CD14-positive monocyte (primary cell): Measurements from ENCODE around the gene RXFP1. TPM values are rescaled to one million over a fixed set of nuclear protein-coding genes. Genes with fewer than 3 reads are reported as not detected.

Experiments used
- DNase-seq, 3 donors: peaks; one replicate each; pipeline ENCODE4 v3.0.0-alpha.2; 2011 to 2022
- H2AFZ ChIP-seq: 2 replicates; pipeline ENCODE4 v1.6.0; 2012; ENCODE audit warnings: mild to moderate bottlenecking, low read depth, low read length, inconsistent platforms; ENCODE audit not compliant: insufficient read depth, poor library complexity, severe bottlenecking
- H3K27ac ChIP-seq, 2 donors: 1 replicate in 1 of 2; 2 replicates in 1 of 2; pipeline ENCODE4 v1.5.1; 2012 to 2013; ENCODE audit warnings: low read length in 2 of 2, control low read depth in 1 of 2, inconsistent platforms in 1 of 2, low read depth in 1 of 2, mild to moderate bottlenecking in 1 of 2
- H3K27me3 ChIP-seq, 2 donors: one replicate each; pipeline versions ENCODE4 v1.6.0 to v1.6.1; 2011 to 2013; ENCODE audit warnings: low read length in 2 of 2; ENCODE audit not compliant: control insufficient read depth in 2 of 2, insufficient read depth in 2 of 2
- H3K36me3 ChIP-seq, 2 donors: replicated peaks in 1 of 2; 1 replicate in 1 of 2; 2 replicates in 1 of 2; pipeline versions ENCODE4 v1.5.1 to v1.6.1; 2012 to 2013; ENCODE audit warnings: low read length in 2 of 2, control low read depth in 1 of 2, inconsistent platforms in 1 of 2, mild to moderate bottlenecking in 1 of 2; ENCODE audit not compliant: insufficient read depth in 2 of 2, control insufficient read depth in 1 of 2
- H3K4me1 ChIP-seq, 2 donors: 1 replicate in 1 of 2; 2 replicates in 1 of 2; pipeline versions ENCODE4 v1.5.1 to v1.6.1; 2012 to 2013; ENCODE audit warnings: low read length in 2 of 2, control low read depth in 1 of 2, inconsistent platforms in 1 of 2, mild to moderate bottlenecking in 1 of 2, moderate library complexity in 1 of 2; ENCODE audit not compliant: insufficient read depth in 2 of 2, control insufficient read depth in 1 of 2
- H3K4me2 ChIP-seq: replicated peaks from 2 replicates; pipeline ENCODE3; 2012; ENCODE audit warnings: low read length, moderate library complexity, mild to moderate bottlenecking; ENCODE audit not compliant: poor library complexity, severe bottlenecking; ENCODE audit errors: extremely low read depth
- H3K4me3 ChIP-seq, 3 experiments: fragments of 200-600 bp in 1 of 3; sonication (generic) in 1 of 3; replicated peaks in 1 of 3; 1 replicate in 2 of 3; 2 replicates in 1 of 3; pipeline ENCODE4 v1.5.1; 2011 to 2013; ENCODE audit warnings: low read length in 3 of 3, mild to moderate bottlenecking in 3 of 3, control low read depth in 2 of 3, low read depth in 2 of 3, inconsistent platforms in 1 of 3, moderate library complexity in 1 of 3
- H3K79me2 ChIP-seq: 2 replicates; pipeline ENCODE4 v1.6.0; 2012; ENCODE audit warnings: mild to moderate bottlenecking, control low read depth, inconsistent platforms, low read length, moderate library complexity; ENCODE audit not compliant: insufficient read depth
- H3K9ac ChIP-seq: 2 replicates; pipeline ENCODE4 v1.6.0; 2017; ENCODE audit warnings: low read length, mild to moderate bottlenecking; ENCODE audit not compliant: insufficient read depth, poor library complexity, severe bottlenecking
- H3K9me3 ChIP-seq, 2 donors: replicated peaks in 1 of 2; 1 replicate in 1 of 2; 2 replicates in 1 of 2; pipeline versions ENCODE4 v1.5.1 to v1.6.1; 2012 to 2013; ENCODE audit warnings: low read length in 2 of 2, control low read depth in 1 of 2; ENCODE audit not compliant: control insufficient read depth in 1 of 2, insufficient read depth in 1 of 2
- H4K20me1 ChIP-seq: 2 replicates; pipeline ENCODE4 v1.6.0; 2012; ENCODE audit warnings: mild to moderate bottlenecking, low read length, control low read depth, moderate library complexity; ENCODE audit not compliant: insufficient read depth
- H3K27ac Mint-ChIP-seq, 7 donors: one replicate each; pipeline ENCODE4 v1.8.0; 2020; ENCODE audit warnings: mild to moderate bottlenecking in 7 of 7, mixed read lengths in 7 of 7, moderate library complexity in 6 of 7, inconsistent platforms in 2 of 7
- H3K27me3 Mint-ChIP-seq, 3 donors: one replicate each; pipeline ENCODE4 v1.8.0; 2021 to 2022; ENCODE audit warnings: low read depth in 3 of 3, mild to moderate bottlenecking in 3 of 3, mixed read lengths in 3 of 3, moderate library complexity in 3 of 3, inconsistent platforms in 1 of 3
- H3K36me3 Mint-ChIP-seq, 2 donors: one replicate each; pipeline ENCODE4 v1.8.0; 2020; ENCODE audit warnings: mixed read lengths in 2 of 2, inconsistent platforms in 1 of 2, mild to moderate bottlenecking in 1 of 2
- H3K4me1 Mint-ChIP-seq: one replicate; pipeline ENCODE4 v1.8.0; 2020; ENCODE audit warnings: mild to moderate bottlenecking, mixed read lengths
- H3K4me3 Mint-ChIP-seq, 2 donors: one replicate each; pipeline ENCODE4 v1.8.0; 2020; ENCODE audit warnings: mild to moderate bottlenecking in 2 of 2, mixed read lengths in 2 of 2, moderate library complexity in 1 of 2
- H3K9me3 Mint-ChIP-seq, 7 donors: one replicate each; pipeline ENCODE4 v1.8.0; 2020 to 2022; ENCODE audit warnings: mixed read lengths in 7 of 7, mild to moderate bottlenecking in 6 of 7, moderate library complexity in 6 of 7, inconsistent platforms in 2 of 7
- CTCF ChIP-seq: fragments of 200-600 bp; IDR thresholded peaks from one replicate; pipeline ENCODE4 v1.8.0; 2022; ENCODE audit warnings: antibody characterized with exemption, mild to moderate bottlenecking
- WGBS: methylation state at CpG from one replicate; pipeline ENCODE4 v1.1.5; 2013; ENCODE audit warnings: missing lambda C conversion rate; ENCODE audit not compliant: insufficient coverage; 5-methylcytosine and 5-hydroxymethylcytosine counted together
- intact Hi-C, 2 donors: fragments of 100-400 bp; cut with micrococcal nuclease; formaldehyde crosslinking; loops; one replicate each; pipeline versions ENCODE4 v1.15.0 to v1.15.1; 2023
- polyA plus RNA-seq, 3 donors: library from polyadenylated mRNA; depleted of rRNA in 1 of 3; unstranded in 2 of 3; stranded (reverse) in 1 of 3; fragments of 300-500 nt in 2 of 3; fragments of >200 nt in 1 of 3; fragmentation: Illumina TruSeq in 2 of 3; gene quantifications; 1 replicate in 2 of 3; 2 replicates in 1 of 3; pipeline ENCODE4 v1.2.3, GENCODE V29; 2012 to 2021

Gene RXFP1
- polyA plus RNA-seq, 3 donors = 0.03 to 0.11 TPM; not detected in 1

DNA sequence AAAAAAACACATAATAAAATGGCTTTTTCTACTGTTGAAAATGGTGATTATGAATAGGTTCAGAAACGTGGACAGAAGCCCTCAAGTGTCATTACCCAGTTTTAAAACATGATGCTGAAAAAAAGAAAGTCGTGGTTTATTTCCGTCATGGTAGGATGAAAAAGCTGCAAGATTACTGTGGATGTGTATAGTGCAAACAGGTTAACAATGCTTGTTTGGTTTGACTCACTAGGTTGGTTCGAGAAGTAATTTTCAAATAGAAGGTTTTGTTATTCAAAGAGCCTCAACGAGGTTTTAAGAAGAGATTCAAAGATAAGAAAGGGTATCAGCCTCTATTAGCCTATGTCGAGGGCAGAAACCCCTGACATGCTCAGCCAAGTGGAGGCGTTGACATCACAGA, 2.5 kb upstream of the RXFP1 start:
- Histone ChIP-seq H3K4me3 (no peak overlapping the region), H3K4me1 (peaks cover 10 to 11% of the 10 kb centered on the region in 2 donors), H3K36me3 (no peaks in the 10 kb centered on the region), H4K20me1 (no peaks in the 10 kb centered on the region), H3K9me3 (no peaks in the 10 kb centered on the region), H3K27ac (no peak overlapping the region), H3K79me2 (no peaks in the 10 kb centered on the region), H3K9ac (no peak overlapping the region), H2AFZ (no peak overlapping the region), H3K27me3 (no peaks in the 10 kb centered on the region), H3K4me2 (no peak overlapping the region)
- WGBS = 88% methylated on average over 6 of the region's 7 CpGs
- intact Hi-C loops = no loop called here
- Mint-ChIP-seq H3K27ac (peak overlapping the region in 1 of 7 donors; percentile 14), H3K9me3 (peaks cover 0 to 1% (median 0%) of the 10 kb centered on the region in 7 donors), H3K4me1 (peaks cover 16% of the 10 kb centered on the region), H3K36me3 (no peaks in the 10 kb centered on the region), H3K27me3 (no peaks in the 10 kb centered on the region), H3K4me3 (no peak overlapping the region)
- TF ChIP-seq CTCF = no peak
- no peak for DNase-seq

- H3K27me3 Mint-ChIP-seq = peaks cover 0 to 2% (median 0%) of the 10 kb centered on the region in 3 donors
- Histone ChIP-seq H3K4me3 (no peak overlapping the region), H3K4me2 (no peak overlapping the region), H4K20me1 (no peaks in the 10 kb centered on the region), H3K27me3 (no peaks in the 10 kb centered on the region), H2AFZ (no peak overlapping the region), H3K36me3 (no peaks in the 10 kb centered on the region), H3K79me2 (no peaks in the 10 kb centered on the region), H3K9me3 (no peaks in the 10 kb centered on the region), H3K9ac (no peak overlapping the region), H3K27ac (no peak overlapping the region), H3K4me1 (peaks cover 10 to 12% of the 10 kb centered on the region in 2 donors)
- peaks cover 0 to 1% (median 0%) of the 10 kb centered on the region in 7 donors for H3K9me3 Mint-ChIP-seq
- intact Hi-C loops = no loop called here
- H3K36me3 Mint-ChIP-seq = no peaks in the 10 kb centered on the region
- peaks cover 20% of the 10 kb centered on the region for H3K4me1 Mint-ChIP-seq
- no peak for TF ChIP-seq CTCF
- no peak overlapping the region for H3K4me3 Mint-ChIP-seq
- WGBS = 95% methylated on average over 3 of the region's 7 CpGs
- no peak overlapping the region for H3K27ac Mint-ChIP-seq
- DNase-seq = no peak
Measured at GRCh38 chr4:158523990-158524535, 2.4 kb downstream of the RXFP1 start.
